HG03457 (cell line): Measurements from ENCODE around the gene SDR42E1.
"Not testable (repeated sequence)": the region's sequence is repeated elsewhere in the genome, so short reads cannot be mapped to it uniquely, and the experiment has no call there.

Experiments
- ATAC-seq: cut with Tn5 transposase; IDR thresholded peaks from one replicate; pipeline ENCODE4 v1.9.1; 2021; ENCODE audit warnings: moderate number of reproducible peaks; ENCODE audit not compliant: unreplicated experiment

Gene SDR42E1

DNA sequence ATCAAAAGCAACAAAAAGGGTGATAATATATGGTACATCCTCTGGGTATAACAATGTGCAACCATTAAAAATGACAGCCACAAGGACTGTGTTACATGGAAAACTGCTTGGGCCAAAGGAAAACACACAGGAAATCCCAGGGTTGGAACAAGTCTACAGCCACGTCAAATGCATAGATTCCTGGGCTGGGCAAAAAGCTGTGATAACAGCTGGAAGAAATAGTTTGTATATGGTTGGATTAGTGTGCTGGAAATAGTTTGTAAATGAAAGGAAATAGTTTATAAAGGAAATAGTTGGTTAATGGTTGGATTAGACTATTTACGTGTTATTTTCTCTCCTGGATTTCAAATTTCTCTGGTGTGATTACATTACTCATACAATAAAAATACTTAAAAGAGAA is 26.4 kb upstream of the SDR42E1 start:
- no peak for ATAC-seq

GRCh38 chr16:82037251-82037650 is 26.0 kb upstream of the SDR42E1 start:
- ATAC-seq: no peak

DNA sequence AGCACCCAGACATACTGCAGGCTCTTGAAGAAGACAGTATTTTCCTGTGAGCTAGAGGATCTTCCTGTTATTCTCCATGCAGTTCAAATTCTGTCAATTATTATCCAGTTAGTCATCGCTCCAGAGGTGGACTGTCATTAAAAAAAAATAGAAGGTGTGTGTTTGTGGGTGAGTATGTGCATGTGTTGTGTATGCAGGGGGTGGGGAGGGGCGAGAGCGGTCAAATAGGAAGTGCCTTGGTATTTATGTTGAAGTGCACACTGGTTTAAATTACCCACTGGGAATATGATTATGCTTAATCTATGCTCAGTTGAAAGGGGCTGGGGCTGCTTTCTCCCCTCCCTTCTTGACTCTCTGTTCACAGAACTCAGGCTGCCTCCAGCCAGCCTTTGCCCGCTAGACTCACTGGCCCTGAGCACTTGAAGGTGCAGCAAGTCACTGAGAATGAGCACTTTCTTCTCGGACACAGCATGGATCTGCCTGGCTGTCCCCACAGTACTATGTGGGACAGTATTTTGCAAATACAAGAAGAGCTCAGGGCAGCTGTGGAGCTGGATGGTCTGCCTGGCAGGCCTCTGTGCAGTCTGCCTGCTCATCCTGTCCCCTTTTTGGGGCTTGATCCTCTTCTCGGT is 23.8 kb upstream of the SDR42E1 start, which contains the start of gene HSD17B2:
Gene HSD17B2 (plus strand): TSS at position 273 of the 632 bp plus-strand sequence. CDS start 172 bp downstream, at position 445.
- ATAC-seq: no peak

GRCh38 chr16:82033683-82034300 is 22.5 kb upstream of the SDR42E1 start:
- no peak for ATAC-seq

- ATAC-seq: no peak
These were observed 21.7 kb upstream of the SDR42E1 start for GRCh38 chr16:82033006-82033405.

- no peak for ATAC-seq
These were observed 20.1 kb upstream of the SDR42E1 start for GRCh38 chr16:82031116-82032084.

DNA sequence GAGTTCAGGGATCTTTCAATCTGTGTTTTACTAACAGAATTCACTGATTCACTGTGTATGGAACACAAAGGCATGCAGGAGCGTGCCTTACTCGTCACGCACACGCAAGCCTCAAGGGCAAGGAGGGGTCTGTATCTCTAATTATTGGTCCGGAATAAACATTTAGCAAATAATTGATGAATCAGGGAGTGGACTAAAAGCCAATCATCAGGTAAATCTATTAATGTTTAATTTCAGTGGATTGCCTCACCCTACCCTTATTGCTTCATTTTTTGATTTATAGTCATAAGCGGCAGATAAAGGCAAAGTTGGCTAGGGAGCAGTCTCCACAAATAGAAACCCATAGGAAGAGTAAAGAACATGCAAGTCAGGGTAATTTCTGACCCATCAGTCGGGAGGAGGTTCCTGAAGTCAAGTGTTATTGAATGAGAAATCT is 16.4 kb upstream of the SDR42E1 start:
- no peak for ATAC-seq

GRCh38 chr16:82024883-82025282 is 13.6 kb upstream of the SDR42E1 start:
- ATAC-seq: no peak

DNA sequence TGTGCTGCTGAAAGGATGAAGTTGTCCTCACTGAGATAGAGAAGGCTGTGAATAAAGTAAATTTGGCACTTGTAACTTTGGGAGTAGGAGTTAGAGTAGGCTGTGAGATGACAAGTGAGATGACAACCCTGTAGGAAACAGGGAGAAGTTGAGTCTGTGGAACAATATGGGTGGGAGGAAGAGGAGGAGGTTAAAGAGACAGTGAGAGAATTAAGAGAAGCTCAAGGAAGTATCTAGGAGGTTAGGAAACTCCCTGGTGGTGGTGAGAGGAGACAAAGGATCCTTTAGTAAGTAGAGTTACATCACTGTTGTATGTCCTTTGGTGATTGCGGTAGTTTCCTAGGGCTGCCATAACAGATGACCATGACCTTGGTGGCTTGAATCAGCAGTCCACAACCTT is 13.0 kb upstream of the SDR42E1 start:
- ATAC-seq: no peak

GRCh38 chr16:82023206-82023605 is 11.9 kb upstream of the SDR42E1 start:
- ATAC-seq: no peak

GRCh38 chr16:82020051-82020450 is 8.8 kb upstream of the SDR42E1 start:
- ATAC-seq: no peak

DNA sequence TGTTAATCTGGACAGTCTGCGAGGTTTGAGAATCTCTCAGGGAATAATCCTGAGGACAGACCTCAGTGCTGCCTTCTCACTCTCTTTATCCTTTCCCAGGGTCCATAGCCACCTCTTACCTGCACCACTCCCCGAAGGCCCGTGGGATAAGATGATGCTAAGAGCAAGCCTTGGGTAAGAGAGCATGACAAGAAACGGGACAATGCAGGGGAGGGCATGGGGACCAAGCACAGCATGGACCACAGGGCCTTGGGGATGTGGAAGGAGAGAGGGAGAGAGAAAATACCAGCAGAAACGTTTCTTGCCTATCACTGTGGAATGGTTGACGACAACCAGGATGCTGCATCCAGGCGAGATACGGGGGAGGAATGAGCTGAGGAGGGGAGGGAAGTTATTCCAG is 8.3 kb upstream of the SDR42E1 start:
- no peak for ATAC-seq

GRCh38 chr16:82017911-82018568 is 6.8 kb upstream of the SDR42E1 start:
- no peak for ATAC-seq

DNA sequence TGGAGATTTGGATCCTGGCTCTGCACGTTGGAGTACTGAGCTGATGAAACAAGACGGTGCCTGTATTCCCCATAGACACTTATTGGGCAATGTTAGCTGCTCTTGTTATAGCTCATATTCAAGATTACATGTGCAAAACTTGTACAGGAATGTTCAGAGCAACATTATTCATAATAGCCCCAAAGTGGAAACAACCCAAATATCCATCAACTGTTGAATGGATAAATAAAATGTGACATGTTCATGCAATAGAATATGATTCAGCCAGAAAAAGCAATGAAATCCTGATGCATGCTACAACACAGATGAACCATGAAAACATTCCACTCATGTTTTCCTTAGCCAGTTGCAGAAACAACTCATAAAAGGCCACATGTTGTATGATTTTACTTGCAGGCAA is 5.7 kb upstream of the SDR42E1 start:
- no peak for ATAC-seq

- no peak for ATAC-seq
These were observed 5.0 kb upstream of the SDR42E1 start for GRCh38 chr16:82016263-82016662.

GRCh38 chr16:82013139-82013538 is 1.9 kb upstream of the SDR42E1 start:
- ATAC-seq: no peak

- no peak for ATAC-seq
These were observed 621 bp downstream of the SDR42E1 start for GRCh38 chr16:82010649-82011048.

DNA sequence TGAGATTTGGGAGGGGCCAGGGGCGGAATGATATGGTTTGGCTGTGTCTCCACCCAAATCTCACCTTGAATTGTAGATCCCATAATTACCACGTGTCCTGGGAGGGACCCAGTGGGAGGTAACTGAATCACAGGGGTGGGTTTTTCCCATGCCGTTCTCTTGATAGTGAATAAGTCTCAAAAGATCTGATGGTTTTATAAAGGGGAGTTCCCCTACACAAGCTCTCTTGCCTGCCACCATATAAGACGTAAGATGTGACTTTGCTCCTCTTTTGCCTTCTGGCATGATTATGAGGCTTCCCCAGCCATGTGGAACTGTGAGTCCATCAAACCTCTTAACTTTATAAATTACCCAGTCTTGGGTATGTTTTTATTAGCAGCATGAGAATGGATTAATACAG is 1.5 kb downstream of the SDR42E1 start:
- not testable (repeated sequence) for ATAC-seq

GRCh38 chr16:82008957-82009592 is 2.2 kb downstream of the SDR42E1 start:
- no peak for ATAC-seq

GRCh38 chr16:82007189-82007588 is 4.1 kb downstream of the SDR42E1 start:
- no peak for ATAC-seq

DNA sequence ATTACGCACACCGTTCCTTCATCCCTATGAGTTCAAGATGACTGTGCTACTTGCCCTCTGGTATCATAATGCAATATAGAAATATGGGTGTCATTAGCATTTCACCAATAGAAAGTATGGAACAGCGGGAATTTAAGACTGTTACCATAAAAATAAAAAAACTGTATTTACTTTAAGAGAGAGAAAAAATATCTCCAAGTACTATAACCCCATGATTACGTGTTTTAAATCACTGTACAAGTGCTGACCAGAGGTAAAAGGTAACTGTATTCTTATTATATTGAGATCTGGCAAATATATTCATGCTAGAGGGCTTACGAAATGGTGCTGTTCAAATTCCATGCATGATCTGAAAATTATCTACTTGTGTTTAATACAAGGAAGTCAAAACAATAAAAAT is 5.2 kb downstream of the SDR42E1 start:
- no peak for ATAC-seq
